ENCODE results near the gene WDR70. TPM values are rescaled to one million over a fixed set of nuclear protein-coding genes. Genes with fewer than 3 reads are reported as not detected.

Gene WDR70
- total and polyA plus RNA-seq, 2 of the 8 experiments (the other 6 are each of a cell fraction or from before 2014, with no cell fraction given), result 10.6 to 37.4 TPM

- TF ChIP-seq RAD21 (IDR thresholded peaks at IDR 0.05 in 1 of 2, conservative IDR thresholded peaks at IDR 0.05 in 1 of 2; ENCODE audit: low read depth in 2 of 2, low read length in 2 of 2) (peak; percentile 64 to 76), TBP (IDR thresholded peaks at IDR 0.05; ENCODE audit: low read depth, low read length) (no peak), SP1 (IDR thresholded peaks at IDR 0.05; ENCODE audit: low read depth, low read length) (no peak), SIRT6 (IDR thresholded peaks at IDR 0.05; ENCODE audit: low read length) (no peak), RBBP5 (IDR thresholded peaks at IDR 0.05; ENCODE audit: borderline replicate concordance, low read depth, low read length) (no peak), PHF8 (conservative IDR thresholded peaks at IDR 0.05; ENCODE audit: low read depth, low read length) (no peak)
- TF ChIP-seq, protein P1, sequence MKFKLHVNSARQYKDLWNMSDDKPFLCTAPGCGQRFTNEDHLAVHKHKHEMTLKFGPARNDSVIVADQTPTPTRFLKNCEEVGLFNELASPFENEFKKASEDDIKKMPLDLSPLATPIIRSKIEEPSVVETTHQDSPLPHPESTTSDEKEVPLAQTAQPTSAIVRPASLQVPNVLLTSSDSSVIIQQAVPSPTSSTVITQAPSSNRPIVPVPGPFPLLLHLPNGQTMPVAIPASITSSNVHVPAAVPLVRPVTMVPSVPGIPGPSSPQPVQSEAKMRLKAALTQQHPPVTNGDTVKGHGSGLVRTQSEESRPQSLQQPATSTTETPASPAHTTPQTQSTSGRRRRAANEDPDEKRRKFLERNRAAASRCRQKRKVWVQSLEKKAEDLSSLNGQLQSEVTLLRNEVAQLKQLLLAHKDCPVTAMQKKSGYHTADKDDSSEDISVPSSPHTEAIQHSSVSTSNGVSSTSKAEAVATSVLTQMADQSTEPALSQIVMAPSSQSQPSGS (IDR thresholded peaks at IDR 0.05; ENCODE audit: low read length), result no peak
- TF ChIP-seq, protein P2, sequence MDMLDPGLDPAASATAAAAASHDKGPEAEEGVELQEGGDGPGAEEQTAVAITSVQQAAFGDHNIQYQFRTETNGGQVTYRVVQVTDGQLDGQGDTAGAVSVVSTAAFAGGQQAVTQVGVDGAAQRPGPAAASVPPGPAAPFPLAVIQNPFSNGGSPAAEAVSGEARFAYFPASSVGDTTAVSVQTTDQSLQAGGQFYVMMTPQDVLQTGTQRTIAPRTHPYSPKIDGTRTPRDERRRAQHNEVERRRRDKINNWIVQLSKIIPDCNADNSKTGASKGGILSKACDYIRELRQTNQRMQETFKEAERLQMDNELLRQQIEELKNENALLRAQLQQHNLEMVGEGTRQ (IDR thresholded peaks at IDR 0.05; ENCODE audit: low read length), result no peak
These were observed 344.2 kb downstream of the WDR70 start (continued) for GRCh38 chr5:37723162-37723961.
